Progenitor cell of endocrine pancreas (in vitro differentiated cells): ENCODE results near the gene NXPE3. TPM values are rescaled to one million over a fixed set of nuclear protein-coding genes. Genes with fewer than 3 reads are reported as not detected.
A peak's percentile ranks its signal among the peaks of the same experiment; 100 is the strongest.

ENCODE experiments used
- DNase-seq: peaks from one replicate; pipeline ENCODE4 v3.0.0; 2021; ENCODE audit warnings: low spot score; ENCODE audit not compliant: unreplicated experiment
- H3K27ac Mint-ChIP-seq: 2 replicates; pipeline ENCODE4 v1.8.0; 2021; ENCODE audit warnings: mild to moderate bottlenecking, moderate library complexity, mixed read lengths
- H3K27me3 Mint-ChIP-seq: 2 replicates; pipeline ENCODE4 v1.8.0; 2021; ENCODE audit warnings: mixed read lengths
- H3K36me3 Mint-ChIP-seq: 2 replicates; pipeline ENCODE4 v1.8.0; 2022; ENCODE audit warnings: mixed read lengths; ENCODE audit not compliant: insufficient read depth
- H3K4me1 Mint-ChIP-seq: 2 replicates; pipeline ENCODE4 v1.8.0; 2021; ENCODE audit warnings: low read depth, mixed read lengths
- H3K4me3 Mint-ChIP-seq: 2 replicates; pipeline ENCODE4 v1.8.0; 2021; ENCODE audit warnings: low read depth, mild to moderate bottlenecking, moderate library complexity, mixed read lengths
- H3K9me3 Mint-ChIP-seq: 2 replicates; pipeline ENCODE4 v1.8.0; 2021; ENCODE audit warnings: low read depth, mixed read lengths
- CTCF ChIP-seq: fragments of 200-600 bp; sonication (generic); IDR thresholded peaks from one replicate; pipeline ENCODE4 v1.5.0; 2021; ENCODE audit warnings: antibody characterized with exemption, mild to moderate bottlenecking; ENCODE audit not compliant: unreplicated experiment
- total RNA-seq: library from RNA; stranded (reverse); gene quantifications from 2 replicates; pipeline ENCODE4 v1.2.1, GENCODE V29; 2021

The NXPE3 gene
- total RNA-seq, 1 donor from 2014 or later = 6.4 TPM

GRCh38 chr3:101803939-101804338 lies 24.9 kb downstream of the NXPE3 start:
- no peak overlapping the region for H3K4me3 Mint-ChIP-seq
- no peak overlapping the region for H3K27ac Mint-ChIP-seq
- no peak for DNase-seq
- no peak for TF ChIP-seq CTCF
- H3K36me3 Mint-ChIP-seq = peaks cover 4% of the 10 kb centered on the region
- no peaks in the 10 kb centered on the region for H3K27me3 Mint-ChIP-seq
- peaks cover 4% of the 10 kb centered on the region for H3K9me3 Mint-ChIP-seq
- peaks cover under 1% of the 10 kb centered on the region for H3K4me1 Mint-ChIP-seq

- no peak overlapping the region for H3K27ac Mint-ChIP-seq
- peaks cover 2% of the 10 kb centered on the region for H3K36me3 Mint-ChIP-seq
- no peak for DNase-seq
- H3K27me3 Mint-ChIP-seq = no peaks in the 10 kb centered on the region
- H3K4me3 Mint-ChIP-seq = no peak overlapping the region
- no peak for TF ChIP-seq CTCF
- no peaks in the 10 kb centered on the region for H3K9me3 Mint-ChIP-seq
- peaks cover 5% of the 10 kb centered on the region for H3K4me1 Mint-ChIP-seq
These were observed 27.5 kb downstream of the NXPE3 start for GRCh38 chr3:101806491-101806890.

- Mint-ChIP-seq H3K27ac (no peak overlapping the region), H3K9me3 (no peaks in the 10 kb centered on the region), H3K27me3 (no peaks in the 10 kb centered on the region), H3K4me1 (peaks cover 5% of the 10 kb centered on the region), H3K4me3 (no peak overlapping the region), H3K36me3 (peaks cover 2% of the 10 kb centered on the region)
- no peak for TF ChIP-seq CTCF
- DNase-seq = no peak
These were observed 28.9 kb downstream of the NXPE3 start for GRCh38 chr3:101807888-101808287.

GRCh38 chr3:101809178-101810021 lies 30.4 kb downstream of the NXPE3 start:
- no peaks in the 10 kb centered on the region for H3K27me3 Mint-ChIP-seq
- H3K27ac Mint-ChIP-seq = no peak overlapping the region
- no peak for DNase-seq
- H3K4me3 Mint-ChIP-seq = no peak overlapping the region
- peaks cover 11% of the 10 kb centered on the region for H3K4me1 Mint-ChIP-seq
- peak; percentile 88 for TF ChIP-seq CTCF
- no peaks in the 10 kb centered on the region for H3K36me3 Mint-ChIP-seq
- H3K9me3 Mint-ChIP-seq = no peaks in the 10 kb centered on the region

GRCh38 chr3:101810022-101810418 lies 31.0 kb downstream of the NXPE3 start:
- Mint-ChIP-seq H3K4me3 (no peak overlapping the region), H3K9me3 (no peaks in the 10 kb centered on the region), H3K36me3 (no peaks in the 10 kb centered on the region), H3K27ac (no peak overlapping the region), H3K4me1 (peaks cover 17% of the 10 kb centered on the region), H3K27me3 (no peaks in the 10 kb centered on the region)
- no peak for TF ChIP-seq CTCF
- DNase-seq = no peak
